ENCODE results near the gene TSPAN14. TPM values are rescaled to one million over a fixed set of nuclear protein-coding genes. Genes with fewer than 3 reads are reported as not detected.

TSPAN14 gene
- total RNA-seq, 1 experiment from 2014 or later: 46.8 TPM

DNA sequence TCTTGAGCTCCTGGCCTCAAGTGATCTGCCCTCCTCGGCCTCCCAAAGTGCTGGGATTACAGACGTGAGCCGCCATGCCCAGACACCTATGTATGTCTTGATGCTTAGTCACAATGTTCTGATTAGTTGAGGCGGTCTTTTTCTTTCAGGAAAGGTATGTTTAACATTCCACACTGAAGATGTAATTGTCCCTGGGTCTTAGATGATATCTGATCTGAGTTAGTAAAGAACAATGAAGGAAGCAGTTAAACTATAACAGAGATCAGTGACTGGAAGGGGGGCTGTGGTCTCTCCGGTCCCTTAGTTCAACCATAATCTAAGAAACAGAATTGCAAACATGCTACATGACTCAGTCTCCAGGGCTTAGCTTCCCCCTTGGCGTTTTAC, 52.1 kb downstream of the TSPAN14 start:
- no peak for DNase-seq
- H3K27ac ChIP-seq (ENCODE audit: insufficient read length, low read depth, low read length): no peak overlapping the region
- H2BK120ac ChIP-seq (ENCODE audit: low read depth, low read length, poor library complexity, severe bottlenecking): no peak overlapping the region
- H2BK12ac ChIP-seq (ENCODE audit: insufficient read length, low read depth, low read length): no peak overlapping the region
- H2AFZ ChIP-seq (ENCODE audit: low read length): no peak overlapping the region
- no peaks in the 10 kb centered on the region for H3K79me2 ChIP-seq (ENCODE audit: insufficient read depth, low read length)
- no peak overlapping the region for H3K4me2 ChIP-seq (ENCODE audit: insufficient read depth, insufficient read length, low read length)
- no peak overlapping the region for H2BK20ac ChIP-seq (ENCODE audit: low read depth, low read length, poor library complexity, severe bottlenecking)
- WGBS (ENCODE audit: extremely low coverage, insufficient read length, low lambda C conversion rate): no CpG with 5 or more reads among the region's 6 CpGs
- H3K18ac ChIP-seq (ENCODE audit: insufficient read length, low read depth, low read length): no peak overlapping the region
- no peaks in the 10 kb centered on the region for H3K9me3 ChIP-seq (ENCODE audit: control insufficient read depth, low read depth, low read length)
- H3K79me1 ChIP-seq (ENCODE audit: insufficient read depth, low read depth, low read length, poor library complexity, severe bottlenecking): no peaks in the 10 kb centered on the region
- Mint-ChIP-seq H3K27me3 (ENCODE audit: low read depth) (no peaks in the 10 kb centered on the region), H3K4me3 (no peak overlapping the region), H3K4me1 (peaks cover 36 to 41% of the 10 kb centered on the region in 2 experiments), H3K9me3 (no peaks in the 10 kb centered on the region), H3K27ac (no peak overlapping the region), H3K36me3 (ENCODE audit: insufficient read depth in 1 of 3, low read depth in 3 of 3) (peaks cover 8 to 23% (median 10%) of the 10 kb centered on the region in 3 experiments; a peak in 6 of 7 replicates)
- H3K14ac ChIP-seq (ENCODE audit: insufficient read depth, low read length): no peak overlapping the region
- H3K23me2 ChIP-seq (ENCODE audit: insufficient read length, low read depth, low read length, poor library complexity, severe bottlenecking): no peaks in the 10 kb centered on the region
- no peak overlapping the region for H4K8ac ChIP-seq (replicated peaks; ENCODE audit: insufficient read length, low read depth, low read length)
- H2AK5ac ChIP-seq (ENCODE audit: insufficient read length, low read length): no peak overlapping the region
- H3K23ac ChIP-seq (ENCODE audit: insufficient read length, low read depth, low read length): no peak overlapping the region
- H3K9ac ChIP-seq (ENCODE audit: extremely low read depth, insufficient read length, low read length): no peak overlapping the region
- TF ChIP-seq, protein P1, sequence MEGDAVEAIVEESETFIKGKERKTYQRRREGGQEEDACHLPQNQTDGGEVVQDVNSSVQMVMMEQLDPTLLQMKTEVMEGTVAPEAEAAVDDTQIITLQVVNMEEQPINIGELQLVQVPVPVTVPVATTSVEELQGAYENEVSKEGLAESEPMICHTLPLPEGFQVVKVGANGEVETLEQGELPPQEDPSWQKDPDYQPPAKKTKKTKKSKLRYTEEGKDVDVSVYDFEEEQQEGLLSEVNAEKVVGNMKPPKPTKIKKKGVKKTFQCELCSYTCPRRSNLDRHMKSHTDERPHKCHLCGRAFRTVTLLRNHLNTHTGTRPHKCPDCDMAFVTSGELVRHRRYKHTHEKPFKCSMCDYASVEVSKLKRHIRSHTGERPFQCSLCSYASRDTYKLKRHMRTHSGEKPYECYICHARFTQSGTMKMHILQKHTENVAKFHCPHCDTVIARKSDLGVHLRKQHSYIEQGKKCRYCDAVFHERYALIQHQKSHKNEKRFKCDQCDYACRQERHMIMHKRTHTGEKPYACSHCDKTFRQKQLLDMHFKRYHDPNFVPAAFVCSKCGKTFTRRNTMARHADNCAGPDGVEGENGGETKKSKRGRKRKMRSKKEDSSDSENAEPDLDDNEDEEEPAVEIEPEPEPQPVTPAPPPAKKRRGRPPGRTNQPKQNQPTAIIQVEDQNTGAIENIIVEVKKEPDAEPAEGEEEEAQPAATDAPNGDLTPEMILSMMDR (conservative IDR thresholded peaks at IDR 0.05): no peak
- H2BK5ac ChIP-seq (ENCODE audit: insufficient read length, low read length): no peak overlapping the region
- H4K20me1 ChIP-seq (ENCODE audit: control insufficient read depth, insufficient read depth, insufficient read length): no peaks in the 10 kb centered on the region
- no peak overlapping the region for H3K4ac ChIP-seq (ENCODE audit: low read depth, low read length)
- no peaks in the 10 kb centered on the region for H3K27me3 ChIP-seq (ENCODE audit: insufficient read depth, low read length)
- no peak overlapping the region for H4K5ac ChIP-seq (ENCODE audit: insufficient read length, low read depth, low read length)
- H3T11ph ChIP-seq (ENCODE audit: low read length): no peak overlapping the region
- no peak overlapping the region for H2BK15ac ChIP-seq (ENCODE audit: low read depth, low read length)
- H3K56ac ChIP-seq (ENCODE audit: insufficient read length, low read depth, low read length): no peak overlapping the region
- H3K4me1 ChIP-seq (ENCODE audit: insufficient read depth, low read length): peaks cover 4% of the 10 kb centered on the region; the same call in 1 of the 2 replicates
- H4K91ac ChIP-seq (ENCODE audit: insufficient read length, low read depth, low read length): no peak overlapping the region
